Kidney tubule cell (primary cell): Measurements from ENCODE around the gene PPL.
"Not testable (repeated sequence)": the region's sequence is repeated elsewhere in the genome, so short reads cannot be mapped to it uniquely, and the experiment has no call there.

Source experiments
- DNase-seq: peaks from one replicate; pipeline ENCODE4 v3.0.0-alpha.2; 2018; ENCODE audit warnings: low spot score

The PPL gene

GRCh38 chr16:4936991-4937781 is at the start of gene PPL:
TSS of gene PPL (minus strand) at chr16:4937148. CDS start at chr16:4937045, 103 bp downstream.
- DNase-seq, result peak; percentile 91

GRCh38 chr16:4984174-4984990 is 47.4 kb upstream of the PPL start:
- peak; percentile 9 for DNase-seq

GRCh38 chr16:4982056-4982867 is 45.3 kb upstream of the PPL start:
- DNase-seq, result no peak

- no peak for DNase-seq
These were observed 44.5 kb upstream of the PPL start for GRCh38 chr16:4981473-4981872.

GRCh38 chr16:4980691-4981090 is 43.7 kb upstream of the PPL start:
- no peak for DNase-seq

GRCh38 chr16:4979736-4980660 is 43.0 kb upstream of the PPL start:
- no peak for DNase-seq

- no peak for DNase-seq
These were observed 42.2 kb upstream of the PPL start for GRCh38 chr16:4979164-4979563.

- no peak for DNase-seq
These were observed 39.7 kb upstream of the PPL start for GRCh38 chr16:4976611-4977145.

- DNase-seq, result no peak
These were observed 39.1 kb upstream of the PPL start for GRCh38 chr16:4976079-4976478.

- DNase-seq, result no peak
These were observed 36.1 kb upstream of the PPL start for GRCh38 chr16:4972938-4973587.

- no peak for DNase-seq
These were observed 33.1 kb upstream of the PPL start for GRCh38 chr16:4970010-4970409.

- DNase-seq, result no peak
These were observed 32.0 kb upstream of the PPL start for GRCh38 chr16:4968879-4969483.

- not testable (repeated sequence) for DNase-seq
These were observed 31.3 kb upstream of the PPL start for GRCh38 chr16:4968278-4968677.

- DNase-seq, result no peak
These were observed 29.9 kb upstream of the PPL start for GRCh38 chr16:4966736-4967453.

- not testable (repeated sequence) for DNase-seq
These were observed 26.6 kb upstream of the PPL start for GRCh38 chr16:4963527-4963926.

- DNase-seq, result no peak
These were observed 25.8 kb upstream of the PPL start for GRCh38 chr16:4962716-4963115.

- no peak for DNase-seq
These were observed 23.6 kb upstream of the PPL start for GRCh38 chr16:4960579-4960978.

- DNase-seq, result no peak
These were observed 21.8 kb upstream of the PPL start for GRCh38 chr16:4958510-4959438.
